Renal pelvis (tissue), 12 donors: Measurements from ENCODE around the gene PAK5. TPM values are rescaled to one million over a fixed set of nuclear protein-coding genes. Genes with fewer than 3 reads are reported as not detected.
A peak's percentile ranks its signal among the peaks of the same experiment; 100 is the strongest.

ENCODE experiments used
- DNase-seq: peaks from one replicate; pipeline ENCODE4 v3.0.0-alpha.2; 2013
- long read RNA-seq, 16 experiments: transcript quantifications; one replicate each; lab custom pipeline, GENCODE V29; 2026
- polyA plus RNA-seq, 3 donors: library from polyadenylated mRNA; unstranded; fragments of 120-200 nt; gene quantifications; one replicate each; pipeline ENCODE4 v1.2.1, GENCODE V29; 2013; ENCODE audit not compliant: insufficient read length in 3 of 3

Gene PAK5
- under 1 TPM; 0.49 to 0.60 (median 0.52) TPM for polyA plus RNA-seq
- long read RNA-seq, donor 1 = 0 reads
- long read RNA-seq, donor 2 = 0 reads
- long read RNA-seq, donor 3 = 0 reads
- long read RNA-seq, donor 4 = 0 reads
- long read RNA-seq, donor 5 = 0 reads
- long read RNA-seq, donor 6 = 0 reads
- long read RNA-seq, donor 7 = 0 reads
- long read RNA-seq, donor 8 = 0 reads
- long read RNA-seq, donor 9 = 0 reads
- long read RNA-seq, donor 10 = 0 reads
- long read RNA-seq, donor 11 = 0 reads
- long read RNA-seq, donor 12 = 0 reads
- long read RNA-seq, donor 13 = 0 reads
- long read RNA-seq, donor 14 = 0 reads
- long read RNA-seq, donor 15 = 0 reads
- long read RNA-seq, donor 16 = 0 reads

DNA sequence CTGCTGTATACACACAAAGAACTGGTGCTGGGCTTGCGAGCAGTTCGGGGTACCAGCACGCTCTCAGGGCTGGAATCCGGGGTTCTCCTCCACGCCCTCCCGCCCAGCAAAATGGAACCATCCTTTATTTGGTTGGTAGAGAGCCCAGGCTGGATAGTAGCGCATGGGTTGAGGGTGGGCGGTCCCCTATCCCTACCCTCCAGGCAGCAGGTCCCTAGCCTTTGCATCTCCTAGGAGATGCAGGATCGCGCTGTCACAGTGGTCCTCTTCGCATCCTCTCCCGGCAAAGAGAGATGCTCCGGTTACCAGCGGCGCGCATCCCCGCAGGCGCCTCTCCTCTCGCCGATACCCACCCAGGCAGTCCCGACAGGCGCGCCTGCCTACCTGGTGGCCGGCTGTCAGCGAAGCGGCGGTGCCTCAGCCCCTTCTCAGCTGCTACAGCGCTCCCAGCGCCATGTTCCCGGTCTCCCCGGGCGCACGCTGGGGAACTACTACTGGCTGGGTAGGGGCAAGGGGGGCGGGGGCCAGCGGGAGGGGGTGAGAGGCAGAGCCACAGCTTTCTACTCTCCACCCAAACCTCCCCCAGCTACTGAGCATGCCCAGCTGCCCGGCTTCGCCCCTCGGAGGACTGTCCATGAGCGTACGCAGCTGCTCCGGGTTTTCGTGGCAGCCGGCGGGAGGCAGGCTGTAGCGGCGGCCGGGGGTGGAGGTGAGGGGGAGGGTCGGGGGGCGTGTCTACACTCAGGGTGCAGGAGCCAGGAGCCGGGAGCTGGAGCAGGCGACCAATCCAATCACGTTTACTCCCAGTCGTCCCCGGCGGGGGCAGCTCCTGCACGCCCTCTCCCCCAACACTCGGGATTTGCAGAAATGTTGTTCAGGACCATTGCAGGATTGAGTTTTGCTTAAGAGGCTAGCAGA, at the start of gene PAK5:
Gene PAK5, minus strand, starts transcription at position 699 of the 918 bp plus-strand sequence. CDS start 194,748 bp downstream, outside the sequence.
- peak; percentile 88 for DNase-seq

- DNase-seq = no peak
Measured at GRCh38 chr20:9887706-9888105, 48.8 kb upstream of the PAK5 start.

DNA sequence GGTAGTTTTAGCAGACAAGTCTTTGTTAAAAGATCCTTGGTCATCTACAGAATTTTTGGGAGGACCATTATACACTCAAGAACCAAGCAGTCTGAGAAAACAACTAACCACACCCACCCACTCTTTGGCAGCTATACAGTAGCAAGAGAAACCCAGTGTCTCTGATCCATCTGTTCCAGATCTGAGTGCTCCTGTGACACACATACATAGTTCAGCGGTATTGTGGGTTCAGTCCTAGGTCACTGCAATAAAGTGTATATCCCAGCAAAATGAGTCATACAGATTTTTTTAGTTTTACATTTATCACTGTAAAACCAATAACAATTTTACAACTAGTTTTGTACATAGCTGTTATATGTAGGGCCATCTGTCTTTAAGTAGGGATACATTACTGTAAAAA, 47.4 kb upstream of the PAK5 start:
- no peak for DNase-seq

- DNase-seq = no peak
Measured at GRCh38 chr20:9884666-9885065, 45.8 kb upstream of the PAK5 start.

GRCh38 chr20:9884061-9884460, 45.2 kb upstream of the PAK5 start:
- no peak for DNase-seq

GRCh38 chr20:9877932-9878495, 39.1 kb upstream of the PAK5 start:
- no peak for DNase-seq

GRCh38 chr20:9867196-9867980, 28.5 kb upstream of the PAK5 start:
- no peak for DNase-seq

DNA sequence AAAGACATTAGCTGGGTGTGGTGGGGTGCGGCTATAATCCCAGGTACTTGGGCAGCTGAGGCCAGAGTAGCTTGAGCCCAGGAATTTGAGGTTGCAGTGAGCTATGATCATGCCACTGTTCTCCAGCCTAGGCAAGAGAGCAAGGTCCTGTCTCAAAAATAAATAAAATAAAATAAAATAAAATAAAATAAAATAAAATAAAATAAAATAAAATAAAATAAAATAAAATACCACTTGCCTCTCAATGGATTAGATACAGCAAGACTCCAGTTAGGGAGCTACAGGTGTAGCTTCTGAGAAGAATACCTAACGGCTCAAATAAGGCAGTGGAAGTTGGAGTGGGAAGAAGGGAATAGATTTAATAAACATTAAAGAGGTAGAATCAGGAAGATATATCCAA, 13.7 kb upstream of the PAK5 start:
- DNase-seq = no peak

DNA sequence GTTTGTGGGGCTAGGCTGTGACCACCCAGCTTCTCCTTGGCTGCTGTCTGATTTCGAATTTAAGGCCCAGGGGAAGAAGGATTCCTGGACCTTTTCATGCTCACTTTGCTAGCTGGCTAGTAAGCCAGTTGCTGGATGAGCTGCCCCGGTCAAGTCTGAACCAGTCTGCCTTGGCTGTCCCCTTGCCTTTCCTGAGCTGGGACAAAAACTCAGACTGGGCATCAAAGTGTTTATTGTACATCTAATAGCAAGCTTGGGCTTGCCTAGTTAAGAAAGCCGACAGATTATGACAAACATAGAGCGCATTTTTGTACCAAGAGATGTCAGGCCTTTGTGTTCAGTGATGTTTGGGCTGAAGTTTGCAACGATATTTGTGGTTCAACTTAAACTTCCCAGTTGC, 750 bp upstream of the PAK5 start:
- DNase-seq = no peak

DNA sequence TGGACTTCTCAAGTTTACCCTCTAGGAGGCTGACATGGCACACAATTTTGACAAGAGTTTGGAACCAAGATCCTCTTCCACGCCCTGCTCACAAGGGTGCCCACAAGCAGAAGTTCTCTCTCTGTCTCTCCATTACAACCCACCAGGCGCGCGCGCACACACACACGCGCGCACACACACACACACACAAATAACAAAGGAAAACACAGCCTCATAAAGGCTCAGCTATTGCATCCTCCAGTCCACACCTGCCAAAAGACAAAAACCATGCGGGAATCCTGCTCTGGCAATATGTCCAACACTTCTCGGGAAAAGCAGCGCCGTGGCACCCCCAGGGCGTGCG, 870 bp downstream of the PAK5 start:
- no peak for DNase-seq

- no peak for DNase-seq
Measured at GRCh38 chr20:9837634-9838033, 1.2 kb downstream of the PAK5 start.

- no peak for DNase-seq
Measured at GRCh38 chr20:9835302-9835701, 3.6 kb downstream of the PAK5 start.

GRCh38 chr20:9831032-9831431, 7.8 kb downstream of the PAK5 start:
- DNase-seq = no peak

- no peak for DNase-seq
Measured at GRCh38 chr20:9829835-9830234, 9.0 kb downstream of the PAK5 start.

DNA sequence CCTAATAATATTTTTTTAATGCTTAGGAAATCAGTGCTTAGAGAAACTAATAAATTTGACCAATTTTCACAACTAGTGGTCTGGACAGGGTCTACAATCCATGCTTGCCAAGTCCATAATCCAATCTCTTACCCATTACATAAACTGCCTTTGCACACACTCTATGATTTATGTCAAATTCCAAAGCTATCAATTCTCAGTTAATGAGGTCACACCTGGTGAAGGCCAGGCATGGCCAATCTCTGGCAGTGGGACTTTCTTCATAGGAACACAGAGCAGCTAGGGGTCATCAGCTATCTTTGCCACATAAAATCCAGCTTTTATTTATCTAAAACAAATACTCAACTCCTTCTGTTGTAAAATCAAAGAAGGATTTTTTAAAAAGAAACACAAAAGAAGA, 21.2 kb downstream of the PAK5 start:
- no peak for DNase-seq

DNA sequence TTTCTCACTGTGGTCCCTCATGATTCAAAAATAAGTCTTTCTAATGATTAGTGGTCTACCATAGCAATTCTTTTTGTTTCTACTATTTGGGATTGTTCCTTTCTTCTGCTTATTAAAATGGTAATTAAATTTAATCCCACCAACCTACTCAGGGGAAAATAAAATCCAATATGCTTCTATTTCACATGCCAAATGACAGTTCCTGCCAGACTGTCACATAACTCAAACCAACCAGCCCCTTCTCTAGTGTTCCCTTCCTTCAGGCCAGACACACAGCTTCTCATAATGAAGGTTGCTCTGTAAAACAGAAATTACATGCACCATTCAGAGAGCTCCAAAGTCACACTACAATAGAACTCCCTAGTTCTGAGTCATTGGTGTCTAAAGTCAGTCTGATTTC, 23.2 kb downstream of the PAK5 start:
- DNase-seq = no peak

- no peak for DNase-seq
Measured at GRCh38 chr20:9810738-9811137, 28.1 kb downstream of the PAK5 start.

GRCh38 chr20:9809271-9809670, 29.6 kb downstream of the PAK5 start:
- no peak for DNase-seq

GRCh38 chr20:9808166-9808565, 30.7 kb downstream of the PAK5 start:
- DNase-seq = no peak

- no peak for DNase-seq
Measured at GRCh38 chr20:9807136-9807535, 31.7 kb downstream of the PAK5 start.

GRCh38 chr20:9800421-9800820, 38.5 kb downstream of the PAK5 start:
- DNase-seq = no peak

- DNase-seq = no peak
Measured at GRCh38 chr20:9794831-9795230, 44.0 kb downstream of the PAK5 start.
